Hepatocyte (in vitro differentiated cells): ENCODE results near the gene DAB1. TPM values are rescaled to one million over a fixed set of nuclear protein-coding genes. Genes with fewer than 3 reads are reported as not detected.

Source experiments
- DNase-seq: peaks from one replicate; pipeline ENCODE4 v3.0.0-alpha.2; 2016; ENCODE audit warnings: low spot score
- H2AFZ ChIP-seq: fragments of 200-600 bp; sonication (generic); 2 replicates; pipeline ENCODE4 v1.6.0; 2016; ENCODE audit warnings: antibody characterized with exemption, mild to moderate bottlenecking
- H3K27ac ChIP-seq: fragments of 200-600 bp; sonication (generic); 2 replicates; pipeline ENCODE4 v1.5.1; 2016; ENCODE audit warnings: mild to moderate bottlenecking
- H3K27me3 ChIP-seq: fragments of 200-600 bp; sonication (generic); 2 replicates; pipeline ENCODE4 v1.6.1; 2016
- H3K36me3 ChIP-seq: fragments of 200-600 bp; sonication (generic); replicated peaks from 2 replicates; pipeline ENCODE4 v1.5.1; 2016; ENCODE audit warnings: low read depth; ENCODE audit not compliant: insufficient read depth
- H3K4me1 ChIP-seq: fragments of 200-600 bp; sonication (generic); 2 replicates; pipeline ENCODE4 v1.5.1; 2016; ENCODE audit warnings: mild to moderate bottlenecking, moderate library complexity; ENCODE audit not compliant: insufficient read depth
- H3K4me2 ChIP-seq: fragments of 200-600 bp; sonication (generic); 2 replicates; pipeline ENCODE4 v1.6.0; 2016
- H3K4me3 ChIP-seq: fragments of 200-600 bp; sonication (generic); 2 replicates; pipeline ENCODE4 v1.5.1; 2016; ENCODE audit warnings: mild to moderate bottlenecking
- H3K79me2 ChIP-seq: fragments of 200-600 bp; sonication (generic); 2 replicates; pipeline ENCODE4 v1.6.0; 2017; ENCODE audit warnings: mild to moderate bottlenecking
- H3K9me2 ChIP-seq: fragments of 200-600 bp; sonication (generic); replicated peaks from 2 replicates; pipeline ENCODE4 v1.6.0; 2017; ENCODE audit warnings: mild to moderate bottlenecking; ENCODE audit not compliant: insufficient read depth
- H3K9me3 ChIP-seq: fragments of 200-600 bp; sonication (generic); 2 replicates; pipeline ENCODE4 v1.5.1; 2016; ENCODE audit warnings: low read depth, mild to moderate bottlenecking
- H4K20me1 ChIP-seq: fragments of 200-600 bp; sonication (generic); 2 replicates; pipeline ENCODE4 v1.6.0; 2016; ENCODE audit warnings: mild to moderate bottlenecking; ENCODE audit not compliant: insufficient read depth, poor library complexity, severe bottlenecking
- EZH2 ChIP-seq: fragments of 200-600 bp; sonication (generic); IDR thresholded peaks from 2 replicates; pipeline ENCODE4 v1.6.1; 2016; ENCODE audit warnings: antibody characterized with exemption, mild to moderate bottlenecking, borderline replicate concordance
- EZH2phosphoT487 ChIP-seq: fragments of 200-600 bp; sonication (generic); IDR thresholded peaks from one replicate; pipeline ENCODE4 v1.6.1; 2018; ENCODE audit warnings: antibody characterized with exemption, mild to moderate bottlenecking, low read depth, moderate library complexity; ENCODE audit not compliant: unreplicated experiment, severe bottlenecking
- WGBS: methylation state at CpG from one replicate; pipeline ENCODE4 v1.1.6; 2016; ENCODE audit warnings: low lambda C conversion rate; ENCODE audit errors: missing lambda C conversion rate; 5-methylcytosine and 5-hydroxymethylcytosine counted together
- polyA plus RNA-seq: library from polyadenylated mRNA; unstranded; fragments of >200 nt; fragmentation: Nextera tagmentation; extraction: Ambion mirVana; gene quantifications from 2 replicates; pipeline ENCODE4 v1.2.1, GENCODE V29; 2016
- total RNA-seq: library from RNA; depleted of rRNA; stranded (reverse); fragments of >200 nt; gene quantifications from 2 replicates; pipeline ENCODE4 v1.2.3, GENCODE V29; 2014
- TF ChIP-seq, protein P1 (sequence below): fragments of 200-600 bp; sonication (generic); IDR thresholded peaks from 2 replicates; pipeline ENCODE4 v1.5.1; 2016; ENCODE audit warnings: antibody characterized with exemption, mild to moderate bottlenecking; ENCODE audit not compliant: poor library complexity

Gene DAB1
- total and polyA plus RNA-seq, 2 experiments from 2014 or later, result 19.5 to 37.6 TPM

DNA sequence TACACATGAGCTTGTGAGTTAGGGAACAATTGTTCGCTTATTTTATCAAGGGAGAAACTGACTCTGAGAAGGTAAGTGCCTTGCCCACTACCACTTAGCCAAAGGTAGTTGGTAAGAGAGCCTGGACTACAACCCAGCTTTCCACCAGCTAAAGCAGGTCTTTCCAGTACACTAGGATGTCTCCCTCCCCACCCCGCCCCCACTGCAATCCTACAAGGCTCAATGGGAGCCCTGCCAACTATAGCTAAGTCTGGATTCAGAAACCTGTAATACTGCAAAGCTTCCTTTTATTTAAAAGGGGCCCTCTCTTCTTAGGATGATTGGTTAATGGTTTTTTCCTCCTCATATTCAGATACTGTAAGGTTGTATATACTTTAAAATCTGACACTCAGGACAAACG is 356.0 kb downstream of the DAB1 start:
- H3K27ac ChIP-seq, result peak overlapping the region; percentile 37
- no peaks in the 10 kb centered on the region for H3K9me2 ChIP-seq
- TF ChIP-seq, protein P1, sequence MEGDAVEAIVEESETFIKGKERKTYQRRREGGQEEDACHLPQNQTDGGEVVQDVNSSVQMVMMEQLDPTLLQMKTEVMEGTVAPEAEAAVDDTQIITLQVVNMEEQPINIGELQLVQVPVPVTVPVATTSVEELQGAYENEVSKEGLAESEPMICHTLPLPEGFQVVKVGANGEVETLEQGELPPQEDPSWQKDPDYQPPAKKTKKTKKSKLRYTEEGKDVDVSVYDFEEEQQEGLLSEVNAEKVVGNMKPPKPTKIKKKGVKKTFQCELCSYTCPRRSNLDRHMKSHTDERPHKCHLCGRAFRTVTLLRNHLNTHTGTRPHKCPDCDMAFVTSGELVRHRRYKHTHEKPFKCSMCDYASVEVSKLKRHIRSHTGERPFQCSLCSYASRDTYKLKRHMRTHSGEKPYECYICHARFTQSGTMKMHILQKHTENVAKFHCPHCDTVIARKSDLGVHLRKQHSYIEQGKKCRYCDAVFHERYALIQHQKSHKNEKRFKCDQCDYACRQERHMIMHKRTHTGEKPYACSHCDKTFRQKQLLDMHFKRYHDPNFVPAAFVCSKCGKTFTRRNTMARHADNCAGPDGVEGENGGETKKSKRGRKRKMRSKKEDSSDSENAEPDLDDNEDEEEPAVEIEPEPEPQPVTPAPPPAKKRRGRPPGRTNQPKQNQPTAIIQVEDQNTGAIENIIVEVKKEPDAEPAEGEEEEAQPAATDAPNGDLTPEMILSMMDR, result no peak
- TF ChIP-seq EZH2 (no peak), EZH2phosphoT487 (no peak)
- H4K20me1 ChIP-seq, result no peaks in the 10 kb centered on the region
- H2AFZ ChIP-seq, result no peak overlapping the region
- H3K4me3 ChIP-seq, result no peak overlapping the region
- no peak overlapping the region for H3K4me2 ChIP-seq
- WGBS, result 67% methylated on average over 3 of the region's 3 CpGs
- peaks cover 12% of the 10 kb centered on the region for H3K4me1 ChIP-seq
- no peaks in the 10 kb centered on the region for H3K9me3 ChIP-seq
- no peaks in the 10 kb centered on the region for H3K27me3 ChIP-seq
- DNase-seq, result peak; percentile 56
- no peaks in the 10 kb centered on the region for H3K36me3 ChIP-seq
- H3K79me2 ChIP-seq, result no peaks in the 10 kb centered on the region

DNA sequence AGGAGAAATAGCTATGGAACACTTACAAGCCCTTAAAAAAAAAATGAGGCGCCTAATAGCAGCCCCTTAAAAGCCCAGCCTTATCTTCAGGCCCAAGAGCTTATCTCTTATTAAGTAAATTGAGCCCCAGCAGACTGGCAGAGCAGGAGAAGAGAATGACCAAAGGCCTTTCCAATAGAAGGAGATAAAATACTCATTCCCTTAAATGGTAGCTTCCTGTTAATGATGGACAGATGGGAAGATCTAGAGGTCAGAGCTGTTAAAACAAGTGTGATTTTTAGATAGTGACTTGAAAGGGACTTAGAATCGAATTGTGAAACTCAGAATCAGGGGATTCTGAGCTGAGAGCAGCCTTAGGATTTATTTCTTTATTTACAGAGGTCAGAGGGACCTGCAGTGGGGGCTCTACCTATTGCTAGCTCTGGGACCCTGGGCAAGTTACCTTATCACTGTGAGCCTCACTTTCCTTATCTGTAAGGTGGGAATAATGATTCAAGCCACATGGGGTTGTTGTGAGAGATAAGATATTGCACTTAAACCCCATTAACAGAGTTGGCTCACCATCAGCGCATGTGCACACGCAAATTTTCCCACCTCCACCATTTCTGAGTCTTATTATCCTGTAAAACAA is 356.8 kb downstream of the DAB1 start:
- H3K36me3 ChIP-seq, result no peaks in the 10 kb centered on the region
- no peak overlapping the region for H2AFZ ChIP-seq
- no peaks in the 10 kb centered on the region for H3K9me2 ChIP-seq
- H3K27me3 ChIP-seq, result no peaks in the 10 kb centered on the region
- no peaks in the 10 kb centered on the region for H4K20me1 ChIP-seq
- peak overlapping the region; percentile 37 for H3K27ac ChIP-seq
- DNase-seq, result peak; percentile 26
- 33% methylated on average over 4 of the region's 4 CpGs for WGBS
- H3K79me2 ChIP-seq, result no peaks in the 10 kb centered on the region
- peaks cover 12% of the 10 kb centered on the region for H3K4me1 ChIP-seq
- TF ChIP-seq EZH2, result no peak
- TF ChIP-seq EZH2phosphoT487, result no peak
- TF ChIP-seq, protein P1, result no peak
- H3K4me2 ChIP-seq, result no peak overlapping the region
- no peaks in the 10 kb centered on the region for H3K9me3 ChIP-seq
- H3K4me3 ChIP-seq, result no peak overlapping the region

DNA sequence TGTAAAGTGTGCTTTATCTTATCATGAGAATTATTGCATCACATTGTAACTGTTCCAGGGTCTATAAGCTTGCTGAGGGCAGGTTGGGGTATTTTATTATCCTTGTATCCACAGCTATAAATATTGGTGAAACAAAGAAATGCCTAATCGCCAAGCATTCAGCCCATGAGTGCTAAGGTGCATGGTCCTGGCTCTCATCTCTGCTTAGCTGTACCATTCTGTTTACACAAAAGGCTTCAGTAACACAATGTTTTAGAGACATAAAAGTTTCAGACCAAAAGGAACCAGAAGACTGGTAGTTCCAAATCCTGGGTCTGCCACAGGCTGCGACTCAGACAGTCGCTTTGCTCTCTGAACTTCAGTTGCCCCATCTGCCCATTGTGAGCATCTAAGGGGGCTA is 358.4 kb downstream of the DAB1 start:
- no peak overlapping the region for H3K27ac ChIP-seq
- H3K4me1 ChIP-seq, result peaks cover 18% of the 10 kb centered on the region
- H3K4me2 ChIP-seq, result no peak overlapping the region
- no peaks in the 10 kb centered on the region for H3K9me3 ChIP-seq
- no peaks in the 10 kb centered on the region for H4K20me1 ChIP-seq
- no peak overlapping the region for H2AFZ ChIP-seq
- 95% methylated on average over 3 of the region's 3 CpGs for WGBS
- no peaks in the 10 kb centered on the region for H3K27me3 ChIP-seq
- no peak for TF ChIP-seq EZH2phosphoT487
- TF ChIP-seq, protein P1, result no peak
- TF ChIP-seq EZH2, result no peak
- H3K4me3 ChIP-seq, result no peak overlapping the region
- H3K79me2 ChIP-seq, result no peaks in the 10 kb centered on the region
- H3K36me3 ChIP-seq, result no peaks in the 10 kb centered on the region
- no peak for DNase-seq
- no peaks in the 10 kb centered on the region for H3K9me2 ChIP-seq
